ENCODE data around the gene MAP3K5. TPM values are rescaled to one million over a fixed set of nuclear protein-coding genes. Genes with fewer than 3 reads are reported as not detected.

Gene MAP3K5
- total RNA-seq, 2 donors from 2014 or later = 13.8 to 20.1 TPM

DNA sequence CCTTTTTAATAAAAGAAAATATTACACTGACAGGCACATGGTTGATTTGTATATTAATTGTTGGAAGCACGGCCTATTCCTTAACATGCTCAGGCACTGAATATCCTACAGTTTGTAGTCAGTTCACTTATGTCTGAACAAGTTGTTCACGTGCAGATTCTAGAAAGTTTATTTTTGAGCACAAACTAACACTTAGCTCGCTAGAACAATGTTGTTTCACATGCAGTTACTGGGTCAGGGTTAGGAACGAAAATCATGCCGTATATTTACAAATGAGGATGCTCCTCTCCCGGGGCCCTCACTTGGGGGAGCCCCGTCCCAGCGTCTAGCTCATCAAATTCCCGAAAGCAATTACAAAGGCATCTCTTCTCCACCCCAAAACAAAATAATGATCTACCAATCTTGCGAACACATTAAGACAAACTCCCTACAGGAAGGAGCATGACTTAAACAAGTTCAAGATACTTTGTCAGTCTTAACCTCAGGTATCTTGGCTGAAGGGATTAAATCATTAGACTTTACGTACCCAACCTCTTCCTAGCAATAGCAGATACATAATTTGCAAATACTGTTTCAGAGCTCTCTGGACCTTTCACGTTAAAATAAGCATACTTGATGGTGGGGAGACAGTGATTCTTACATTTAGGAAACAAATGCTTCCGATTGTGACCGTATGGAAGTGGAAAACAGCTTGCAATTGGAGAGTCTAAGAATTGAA is 243.5 kb downstream of the MAP3K5 start:
- H3K9me3 Mint-ChIP-seq = no peaks in the 10 kb centered on the region
- no peaks in the 10 kb centered on the region for H3K36me3 Mint-ChIP-seq (ENCODE audit: low read depth)
- peaks cover 4% of the 10 kb centered on the region for H3K4me1 Mint-ChIP-seq
- no peak overlapping the region for H3K27ac Mint-ChIP-seq
- H3K4me3 Mint-ChIP-seq = peak overlapping the region; percentile 54
- ATAC-seq (replicated peaks) = no peak
- H3K27me3 Mint-ChIP-seq = peaks cover 44% of the 10 kb centered on the region

DNA sequence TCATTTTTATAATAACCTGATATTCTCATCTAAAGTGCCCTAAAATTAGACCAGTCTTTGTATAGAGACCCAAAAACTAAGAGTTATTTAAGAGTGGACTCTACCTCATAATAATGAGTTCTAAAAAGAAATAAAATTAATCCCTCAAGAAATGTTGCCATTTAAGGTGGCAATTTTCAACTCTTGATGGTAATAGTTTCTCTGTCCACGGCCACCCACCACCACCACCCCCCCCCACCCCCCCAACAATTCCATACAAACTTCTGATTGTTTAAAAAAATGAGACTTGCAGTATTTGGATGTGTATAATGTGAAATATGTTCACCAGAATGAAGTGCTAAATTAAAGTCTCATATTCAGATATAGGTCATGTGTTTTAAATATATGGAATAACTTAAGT is 244.4 kb downstream of the MAP3K5 start:
- Mint-ChIP-seq H3K36me3 (ENCODE audit: low read depth) (no peaks in the 10 kb centered on the region), H3K9me3 (no peaks in the 10 kb centered on the region), H3K27me3 (peaks cover 44% of the 10 kb centered on the region), H3K4me3 (no peak overlapping the region), H3K4me1 (peaks cover 4% of the 10 kb centered on the region), H3K27ac (no peak overlapping the region)
- no peak for ATAC-seq (replicated peaks)

DNA sequence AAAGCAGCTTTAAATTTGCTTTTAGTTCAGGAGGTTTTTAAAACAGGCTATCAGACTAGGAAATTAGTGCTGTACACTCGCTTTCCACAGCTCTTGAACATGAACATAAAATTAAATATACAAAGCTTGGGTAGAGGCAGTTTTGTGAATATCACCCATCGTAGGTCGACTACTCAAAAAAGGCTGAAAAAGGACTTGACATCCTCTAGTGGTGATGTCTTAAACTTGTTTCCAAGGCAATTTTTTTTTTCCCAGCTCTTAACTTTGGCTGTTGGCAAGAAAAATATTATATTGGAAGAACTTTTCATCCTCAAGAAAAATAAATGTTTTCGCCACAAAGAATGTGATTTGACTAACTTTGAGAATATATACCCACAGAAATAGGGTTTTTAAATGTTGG is 244.9 kb downstream of the MAP3K5 start:
- Mint-ChIP-seq H3K4me3 (no peak overlapping the region), H3K4me1 (peaks cover 4% of the 10 kb centered on the region), H3K27ac (no peak overlapping the region), H3K36me3 (ENCODE audit: low read depth) (no peaks in the 10 kb centered on the region), H3K27me3 (peaks cover 44% of the 10 kb centered on the region), H3K9me3 (no peaks in the 10 kb centered on the region)
- ATAC-seq (replicated peaks) = no peak

DNA sequence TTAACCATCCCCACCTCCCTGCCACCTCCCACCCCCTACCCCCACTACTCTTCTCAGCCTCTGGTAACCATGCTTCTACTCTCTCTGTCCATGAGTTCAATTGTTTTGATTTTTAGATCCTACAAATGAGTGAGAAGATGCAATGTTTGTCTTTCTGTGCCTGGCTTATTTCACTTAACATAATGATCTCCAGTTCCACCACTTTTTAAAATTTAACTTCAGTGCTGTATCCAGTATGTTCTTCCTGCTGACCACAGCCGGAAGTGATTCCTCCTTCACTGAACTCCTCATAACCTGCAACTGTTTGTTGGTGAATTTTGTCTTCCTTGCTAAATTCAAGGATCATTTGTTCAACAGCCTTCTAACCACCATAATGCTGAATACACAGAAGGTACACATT is 245.9 kb downstream of the MAP3K5 start:
- H3K27ac Mint-ChIP-seq = no peak overlapping the region
- H3K4me1 Mint-ChIP-seq = peaks cover 4% of the 10 kb centered on the region

DNA sequence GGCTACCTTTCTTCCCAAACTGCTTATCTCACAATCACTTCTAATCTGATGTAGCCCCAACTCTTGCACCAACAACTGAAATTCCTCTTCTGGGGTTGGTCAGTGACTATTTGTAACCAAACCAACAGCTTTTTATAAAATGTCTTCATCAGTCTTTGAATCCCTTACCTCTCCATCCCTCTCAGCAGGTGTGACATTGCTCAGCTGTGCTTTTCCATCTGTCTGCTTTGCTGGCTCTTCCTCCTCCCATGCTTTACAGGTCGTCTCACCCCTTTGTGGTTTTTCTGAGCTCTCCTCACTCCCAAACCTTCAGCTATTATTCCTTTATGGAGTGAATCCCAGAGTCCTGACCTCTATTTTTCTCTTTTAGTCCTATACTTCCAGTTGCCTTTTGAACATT is 248.0 kb downstream of the MAP3K5 start:
- peaks cover 44% of the 10 kb centered on the region for H3K27me3 Mint-ChIP-seq
- no peaks in the 10 kb centered on the region for H3K9me3 Mint-ChIP-seq
- ATAC-seq (replicated peaks) = no peak
- no peaks in the 10 kb centered on the region for H3K36me3 Mint-ChIP-seq (ENCODE audit: low read depth)
- H3K4me1 Mint-ChIP-seq = peaks cover 4% of the 10 kb centered on the region
- no peak overlapping the region for H3K27ac Mint-ChIP-seq
- H3K4me3 Mint-ChIP-seq = no peak overlapping the region

More for the DNA sequence above, 245.9 kb downstream of the MAP3K5 start:
- H3K36me3 Mint-ChIP-seq (ENCODE audit: low read depth) = no peaks in the 10 kb centered on the region
- peaks cover 44% of the 10 kb centered on the region for H3K27me3 Mint-ChIP-seq
- no peaks in the 10 kb centered on the region for H3K9me3 Mint-ChIP-seq
- no peak overlapping the region for H3K4me3 Mint-ChIP-seq
- no peak for ATAC-seq (replicated peaks)

DNA sequence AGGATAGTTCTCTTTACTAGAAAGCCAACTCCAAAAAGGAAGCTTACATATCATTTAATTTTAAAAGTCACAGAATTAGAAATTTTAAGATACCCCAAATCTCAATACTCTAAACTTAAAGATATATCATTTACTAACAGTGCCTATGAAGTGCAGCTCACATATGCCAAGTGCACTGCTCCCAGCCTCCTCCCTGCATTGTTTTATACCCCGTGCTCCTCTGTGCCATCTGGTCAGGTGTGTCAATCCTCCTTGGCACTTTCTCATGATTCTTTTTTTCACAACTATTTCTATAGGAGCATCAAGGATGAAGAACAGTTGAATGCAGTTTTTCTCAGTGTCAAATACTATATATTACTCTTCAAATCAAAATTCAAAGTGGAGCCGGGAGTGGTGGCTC is 250.9 kb downstream of the MAP3K5 start:
- no peak for ATAC-seq (replicated peaks)
- no peak overlapping the region for H3K27ac Mint-ChIP-seq
- no peaks in the 10 kb centered on the region for H3K9me3 Mint-ChIP-seq
- no peaks in the 10 kb centered on the region for H3K4me1 Mint-ChIP-seq
- H3K4me3 Mint-ChIP-seq = no peak overlapping the region
- no peaks in the 10 kb centered on the region for H3K36me3 Mint-ChIP-seq (ENCODE audit: low read depth)
- H3K27me3 Mint-ChIP-seq = peaks cover 17% of the 10 kb centered on the region

DNA sequence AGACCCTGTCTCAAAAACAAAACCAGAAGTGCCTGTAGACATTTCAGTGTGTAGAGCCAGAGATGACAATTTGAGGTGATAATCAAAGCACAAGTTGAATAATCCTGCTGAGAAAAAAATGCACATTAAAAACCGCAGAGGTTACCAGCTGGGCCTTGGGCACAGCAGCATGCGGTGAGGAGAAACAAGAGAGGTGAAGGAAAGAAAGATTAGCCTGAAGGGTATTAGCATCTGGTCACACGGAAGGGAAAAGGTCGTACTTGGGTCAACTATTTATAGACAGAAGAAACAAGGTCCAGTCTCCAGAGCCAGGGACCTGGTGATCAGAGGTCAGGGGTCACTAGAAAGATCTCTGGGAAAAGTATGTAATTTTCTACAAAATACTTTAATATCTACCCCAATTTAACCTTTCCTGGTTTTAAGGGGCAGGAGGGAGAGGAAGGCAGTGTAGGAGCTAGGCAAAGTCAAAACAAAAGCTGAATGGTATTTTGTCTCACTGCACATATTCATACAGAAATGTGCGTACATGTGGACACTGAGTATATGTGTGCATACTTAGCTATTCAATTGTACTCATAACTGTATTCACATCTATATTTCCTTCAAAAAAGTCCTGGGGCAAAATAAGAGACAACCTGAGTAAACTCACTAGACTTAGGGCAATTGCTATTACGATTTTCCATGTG is 252.2 kb downstream of the MAP3K5 start:
- ATAC-seq (replicated peaks) = no peak

DNA sequence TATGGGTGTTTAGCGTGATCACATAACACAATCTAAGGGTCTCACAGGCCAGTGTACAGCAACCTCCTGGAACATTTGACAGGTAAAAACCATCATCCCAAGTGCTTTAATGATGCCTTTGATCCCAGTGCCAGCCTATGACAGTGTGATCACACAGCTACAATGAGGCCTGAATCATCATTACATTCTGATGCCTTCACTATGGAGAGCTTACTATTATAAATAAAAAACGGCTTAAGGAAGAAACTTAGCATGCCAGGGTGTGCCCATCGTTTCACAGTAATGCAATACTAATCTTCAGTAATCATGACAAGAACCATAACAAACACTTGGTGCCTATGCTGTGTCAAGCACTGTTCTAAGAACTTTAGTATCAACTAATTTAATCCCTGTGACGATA is 253.4 kb downstream of the MAP3K5 start:
- Mint-ChIP-seq H3K4me3 (no peak overlapping the region), H3K36me3 (ENCODE audit: low read depth) (no peaks in the 10 kb centered on the region), H3K27ac (no peak overlapping the region), H3K27me3 (no peaks in the 10 kb centered on the region), H3K4me1 (no peaks in the 10 kb centered on the region), H3K9me3 (peaks cover 3% of the 10 kb centered on the region)
- no peak for ATAC-seq (replicated peaks)

More for the DNA sequence above, 252.2 kb downstream of the MAP3K5 start:
- Mint-ChIP-seq H3K36me3 (ENCODE audit: low read depth) (no peaks in the 10 kb centered on the region), H3K4me1 (no peaks in the 10 kb centered on the region), H3K27me3 (peaks cover 10% of the 10 kb centered on the region), H3K9me3 (peaks cover 3% of the 10 kb centered on the region), H3K27ac (no peak overlapping the region), H3K4me3 (no peak overlapping the region)

DNA sequence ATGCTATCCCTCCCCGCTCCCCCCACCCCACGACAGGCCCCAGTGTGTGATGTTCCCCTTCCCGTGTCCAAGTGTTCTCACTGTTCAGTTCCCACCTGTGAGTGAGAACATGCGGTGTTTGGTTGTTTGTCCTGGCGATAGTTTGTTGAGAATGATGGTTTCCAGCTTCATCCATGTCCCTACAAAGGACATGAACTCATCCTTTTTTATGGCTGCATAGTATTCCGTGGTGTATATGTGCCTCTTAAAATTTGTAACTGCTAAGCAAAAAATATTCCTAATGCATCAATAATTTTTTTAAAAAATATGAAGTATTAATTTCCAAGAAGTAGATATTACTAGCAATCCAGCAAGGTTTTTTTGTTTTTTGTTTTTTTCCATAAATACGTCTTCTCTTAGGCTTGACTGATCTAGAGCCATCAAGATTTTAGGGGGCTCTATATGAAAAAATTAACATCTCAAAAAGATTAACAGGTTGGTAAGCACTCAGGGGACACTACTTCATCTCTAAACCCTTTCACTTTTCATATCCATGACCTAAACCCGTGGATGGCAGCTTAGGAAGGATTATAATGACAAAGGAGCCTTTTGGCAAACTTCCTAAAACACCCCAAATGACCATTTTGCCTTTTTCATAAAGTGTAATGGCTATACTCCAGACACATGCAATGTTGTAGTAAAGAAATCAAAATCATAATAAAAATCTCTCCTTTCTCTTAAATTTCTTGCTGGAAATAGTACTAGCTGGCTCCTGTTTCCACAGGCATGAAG is 256.2 kb downstream of the MAP3K5 start:
- Mint-ChIP-seq H3K36me3 (ENCODE audit: low read depth) (no peaks in the 10 kb centered on the region), H3K27me3 (peaks cover 5% of the 10 kb centered on the region), H3K9me3 (peaks cover 3% of the 10 kb centered on the region), H3K27ac (no peak overlapping the region), H3K4me1 (no peaks in the 10 kb centered on the region), H3K4me3 (no peak overlapping the region)
- ATAC-seq (replicated peaks) = no peak

DNA sequence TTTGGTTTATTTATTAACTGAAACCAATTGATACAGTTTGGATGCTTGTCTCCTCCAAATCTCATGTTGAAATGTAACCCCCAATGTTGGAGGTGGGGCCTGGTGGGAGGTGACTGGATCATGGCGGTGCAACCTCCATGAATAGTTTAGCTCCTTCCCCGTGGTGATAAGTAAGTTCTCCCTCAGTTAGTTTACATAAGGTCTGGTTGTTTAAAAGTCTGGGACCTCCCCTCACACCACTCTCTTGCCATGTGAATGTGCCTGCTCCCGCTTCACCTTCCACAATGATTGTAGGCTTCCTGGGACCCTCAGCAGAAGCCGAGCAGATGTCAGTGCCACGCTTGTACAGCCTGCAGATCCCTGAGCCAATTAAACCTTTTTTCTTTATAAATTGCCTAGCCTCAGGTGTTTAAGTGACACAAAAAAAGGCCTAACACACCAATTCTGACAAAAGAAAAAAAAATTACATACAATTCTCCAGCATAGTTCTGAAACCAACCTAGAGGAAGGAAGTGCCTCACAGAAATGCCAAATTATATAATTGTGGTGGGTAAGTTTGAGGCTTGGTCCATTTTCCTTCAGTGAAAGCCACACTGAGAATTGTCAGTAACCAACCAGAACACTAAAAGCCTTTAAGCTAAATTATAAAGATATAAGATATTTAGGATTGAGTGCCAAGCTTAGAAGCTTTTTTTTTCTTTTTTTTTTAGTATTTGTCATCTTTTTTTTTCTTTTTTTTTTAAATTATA is 257.1 kb downstream of the MAP3K5 start:
- Mint-ChIP-seq H3K27me3 (peaks cover 5% of the 10 kb centered on the region), H3K9me3 (peaks cover 3% of the 10 kb centered on the region), H3K36me3 (ENCODE audit: low read depth) (no peaks in the 10 kb centered on the region), H3K4me3 (no peak overlapping the region), H3K4me1 (no peaks in the 10 kb centered on the region), H3K27ac (no peak overlapping the region)
- no peak for ATAC-seq (replicated peaks)

DNA sequence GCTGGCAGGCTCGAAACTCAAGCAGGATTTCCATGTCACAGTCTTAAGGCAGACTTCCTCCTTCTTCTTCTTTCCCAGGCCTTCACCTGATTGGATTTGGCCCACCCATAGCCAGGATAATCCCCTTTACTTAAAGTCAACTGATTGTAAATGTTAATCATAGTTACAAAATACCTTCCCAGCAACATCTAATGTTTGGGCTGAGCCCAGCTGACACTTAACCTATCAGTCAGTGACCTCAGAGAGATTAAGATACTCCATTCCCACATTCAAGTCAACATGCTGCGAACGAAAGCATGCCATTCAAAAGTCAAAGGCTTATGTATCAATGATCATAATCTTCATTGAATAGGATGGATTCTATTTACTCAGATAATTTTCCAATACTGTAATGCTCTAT is 258.0 kb downstream of the MAP3K5 start:
- no peaks in the 10 kb centered on the region for H3K4me1 Mint-ChIP-seq
- no peak for ATAC-seq (replicated peaks)

DNA sequence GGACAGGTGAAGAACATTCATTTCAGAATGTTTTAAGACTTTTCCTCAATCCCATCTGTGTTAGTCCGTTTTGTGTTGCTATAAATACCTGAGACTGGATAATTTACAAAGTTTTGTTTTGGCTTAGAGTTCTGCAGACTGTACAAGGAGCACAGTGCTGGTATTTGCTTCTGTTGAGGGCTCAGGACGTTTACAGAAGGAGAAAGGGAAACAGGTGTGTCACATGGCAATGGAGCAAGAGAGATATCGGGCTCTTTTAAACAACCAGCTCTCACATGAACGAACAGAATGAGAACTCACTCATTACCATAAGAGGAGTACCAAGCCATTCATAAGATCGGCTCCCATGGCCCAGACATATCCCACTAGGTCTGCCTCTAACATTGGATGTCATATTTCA is 258.8 kb downstream of the MAP3K5 start:
- Mint-ChIP-seq H3K27me3 (peaks cover 5% of the 10 kb centered on the region), H3K9me3 (peaks cover 3% of the 10 kb centered on the region), H3K36me3 (ENCODE audit: low read depth) (no peaks in the 10 kb centered on the region), H3K27ac (no peak overlapping the region), H3K4me3 (no peak overlapping the region), H3K4me1 (no peaks in the 10 kb centered on the region)
- ATAC-seq (replicated peaks) = no peak

More for the DNA sequence above, 258.0 kb downstream of the MAP3K5 start:
- Mint-ChIP-seq H3K36me3 (ENCODE audit: low read depth) (no peaks in the 10 kb centered on the region), H3K4me3 (no peak overlapping the region), H3K27me3 (peaks cover 5% of the 10 kb centered on the region), H3K27ac (no peak overlapping the region), H3K9me3 (peaks cover 3% of the 10 kb centered on the region)

DNA sequence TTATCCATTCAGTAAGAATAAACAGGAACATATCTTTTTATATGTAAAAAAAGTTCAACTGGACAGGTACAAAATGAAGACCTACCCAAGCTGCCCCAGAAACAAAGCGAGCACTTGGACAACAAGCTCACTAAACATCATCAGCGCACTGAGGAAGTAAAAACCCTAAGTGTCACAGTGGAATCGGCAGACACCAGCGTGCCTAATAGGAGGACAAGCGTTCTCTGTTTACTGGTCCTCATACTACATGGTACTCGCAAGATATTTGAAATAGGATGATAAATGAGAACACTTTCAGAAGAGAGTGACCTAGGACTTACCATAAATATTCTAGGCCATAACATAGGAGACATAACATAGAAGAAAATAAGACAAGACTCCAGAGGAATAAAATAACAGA is 260.2 kb downstream of the MAP3K5 start:
- H3K4me1 Mint-ChIP-seq = no peaks in the 10 kb centered on the region
- no peak overlapping the region for H3K27ac Mint-ChIP-seq
- peaks cover 3% of the 10 kb centered on the region for H3K9me3 Mint-ChIP-seq
- H3K27me3 Mint-ChIP-seq = peaks cover 5% of the 10 kb centered on the region
- ATAC-seq (replicated peaks) = no peak
- H3K36me3 Mint-ChIP-seq (ENCODE audit: low read depth) = no peaks in the 10 kb centered on the region
- H3K4me3 Mint-ChIP-seq = no peak overlapping the region

DNA sequence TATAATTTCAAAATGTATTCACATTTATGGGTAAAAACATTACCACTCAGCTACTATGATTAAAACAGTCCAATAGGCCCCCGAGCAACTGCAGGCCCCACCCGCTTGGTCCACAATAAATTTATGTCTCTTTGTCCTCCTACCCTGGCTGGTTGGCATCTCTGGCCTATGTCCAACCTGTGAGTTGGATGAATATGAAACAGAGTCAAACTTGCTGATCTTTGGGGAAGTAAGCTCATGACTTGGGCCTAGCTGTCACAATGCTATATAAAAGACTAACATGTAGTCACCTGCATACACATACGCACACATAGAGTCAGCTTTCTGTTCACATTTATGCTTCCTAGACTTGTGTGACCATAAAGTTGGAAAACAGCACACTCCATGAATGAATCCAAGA is 262.6 kb downstream of the MAP3K5 start:
- Mint-ChIP-seq H3K4me3 (no peak overlapping the region), H3K9me3 (no peaks in the 10 kb centered on the region), H3K27me3 (peaks cover 11% of the 10 kb centered on the region), H3K4me1 (peaks cover 6% of the 10 kb centered on the region), H3K36me3 (ENCODE audit: low read depth) (no peaks in the 10 kb centered on the region), H3K27ac (no peak overlapping the region)
- ATAC-seq (replicated peaks) = no peak

Data from activated T-helper 17 cell treated with anti-CD3 and anti-CD28 coated beads, Interleukin-2, amount 50 U/mL, for 72 hours (primary cell).